Fibroblast of lung (primary cell): ENCODE data around the gene LDHAL6A.

Experiments
- EZH2 ChIP-seq: IDR thresholded peaks from 2 replicates; pipeline ENCODE4 v1.5.1; 2012; ENCODE audit warnings: low read length, control low read depth, mild to moderate bottlenecking; ENCODE audit errors: missing control alignments
- TF ChIP-seq, protein P1 (sequence below), 2 donors: IDR thresholded peaks in 1 of 2; conservative IDR thresholded peaks in 1 of 2; 1 replicate in 1 of 2; 2 replicates in 1 of 2; pipeline ENCODE4 v1.5.1; 2011 to 2012; ENCODE audit warnings: low read length in 2 of 2, control low read depth in 1 of 2, inconsistent platforms in 1 of 2, low read depth in 1 of 2, mild to moderate bottlenecking in 1 of 2

DNA sequence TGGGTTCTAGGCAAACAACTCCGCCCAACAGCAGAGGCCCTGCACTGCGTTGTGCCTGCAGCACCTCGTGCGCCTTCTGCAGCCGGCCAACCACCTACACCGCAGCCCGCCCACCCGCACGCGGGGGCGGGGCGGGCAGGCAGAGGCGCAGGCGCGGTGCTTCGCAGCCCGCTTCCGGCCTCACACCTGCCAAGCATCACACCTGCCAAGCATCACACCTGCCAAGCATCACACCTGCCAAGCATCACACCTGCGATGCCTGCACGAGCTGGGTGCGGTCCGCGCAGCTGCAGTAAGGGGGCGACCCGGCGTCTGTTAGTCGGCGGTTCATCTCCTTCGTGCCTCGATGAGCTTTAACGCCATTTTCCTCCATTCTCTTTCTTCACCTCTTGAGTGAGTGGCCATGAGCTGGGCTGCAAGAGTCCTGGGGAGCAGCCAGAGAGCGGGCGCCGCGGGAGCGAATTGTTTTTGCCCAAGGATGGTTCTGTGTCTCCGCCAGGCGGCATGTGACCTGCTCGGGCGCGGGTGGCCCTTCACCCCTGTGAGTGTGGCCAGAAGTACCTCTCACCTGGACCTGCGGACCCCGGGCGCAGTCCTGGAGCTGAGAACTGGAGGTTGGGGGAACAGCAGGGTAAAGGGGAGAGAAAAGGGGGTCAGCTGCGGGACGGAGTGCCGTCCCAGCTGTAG, at the start of gene LDHAL6A:
- TF ChIP-seq, protein P1, sequence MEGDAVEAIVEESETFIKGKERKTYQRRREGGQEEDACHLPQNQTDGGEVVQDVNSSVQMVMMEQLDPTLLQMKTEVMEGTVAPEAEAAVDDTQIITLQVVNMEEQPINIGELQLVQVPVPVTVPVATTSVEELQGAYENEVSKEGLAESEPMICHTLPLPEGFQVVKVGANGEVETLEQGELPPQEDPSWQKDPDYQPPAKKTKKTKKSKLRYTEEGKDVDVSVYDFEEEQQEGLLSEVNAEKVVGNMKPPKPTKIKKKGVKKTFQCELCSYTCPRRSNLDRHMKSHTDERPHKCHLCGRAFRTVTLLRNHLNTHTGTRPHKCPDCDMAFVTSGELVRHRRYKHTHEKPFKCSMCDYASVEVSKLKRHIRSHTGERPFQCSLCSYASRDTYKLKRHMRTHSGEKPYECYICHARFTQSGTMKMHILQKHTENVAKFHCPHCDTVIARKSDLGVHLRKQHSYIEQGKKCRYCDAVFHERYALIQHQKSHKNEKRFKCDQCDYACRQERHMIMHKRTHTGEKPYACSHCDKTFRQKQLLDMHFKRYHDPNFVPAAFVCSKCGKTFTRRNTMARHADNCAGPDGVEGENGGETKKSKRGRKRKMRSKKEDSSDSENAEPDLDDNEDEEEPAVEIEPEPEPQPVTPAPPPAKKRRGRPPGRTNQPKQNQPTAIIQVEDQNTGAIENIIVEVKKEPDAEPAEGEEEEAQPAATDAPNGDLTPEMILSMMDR (conservative IDR thresholded peaks at IDR 0.05 in 1 of 2, IDR thresholded peaks at IDR 0.05 in 1 of 2; ENCODE audit: low read depth in 1 of 2, low read length in 2 of 2) = no peak
- TF ChIP-seq EZH2 = no peak
